NCI-H446 (cell line): ENCODE results near the gene HIBADH.
"Not testable (repeated sequence)": the region's sequence is repeated elsewhere in the genome, so short reads cannot be mapped to it uniquely, and the experiment has no call there.

Source experiments
- DNase-seq, 2 experiments: peaks; one replicate each; lab custom pipeline; 2025; lab: John Stamatoyannopoulos, UW

Gene HIBADH

GRCh38 chr7:27549606-27550005 lies 113.1 kb downstream of the HIBADH start:
- DNase-seq, result no peak

- no peak for DNase-seq
These were observed 114.4 kb downstream of the HIBADH start for GRCh38 chr7:27548304-27548703.

DNA sequence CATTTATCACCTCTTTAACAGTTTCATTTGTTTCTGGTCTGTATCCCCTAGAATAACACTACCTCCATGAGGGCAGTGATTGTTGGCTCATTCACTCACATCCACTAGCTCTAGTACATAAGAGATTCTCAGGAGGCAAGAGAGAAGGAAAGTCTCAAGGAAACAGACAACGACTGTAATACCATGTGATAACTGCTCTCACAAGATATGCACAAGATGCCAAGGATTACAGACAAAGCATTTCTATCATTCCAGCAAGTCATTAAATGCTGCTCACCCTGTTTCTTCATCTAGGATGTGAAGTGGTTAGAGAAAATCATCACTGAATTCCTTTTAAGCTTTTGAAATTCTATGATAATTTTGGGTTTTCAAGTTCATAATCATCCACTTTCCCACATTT lies 115.3 kb downstream of the HIBADH start:
- no peak for DNase-seq

DNA sequence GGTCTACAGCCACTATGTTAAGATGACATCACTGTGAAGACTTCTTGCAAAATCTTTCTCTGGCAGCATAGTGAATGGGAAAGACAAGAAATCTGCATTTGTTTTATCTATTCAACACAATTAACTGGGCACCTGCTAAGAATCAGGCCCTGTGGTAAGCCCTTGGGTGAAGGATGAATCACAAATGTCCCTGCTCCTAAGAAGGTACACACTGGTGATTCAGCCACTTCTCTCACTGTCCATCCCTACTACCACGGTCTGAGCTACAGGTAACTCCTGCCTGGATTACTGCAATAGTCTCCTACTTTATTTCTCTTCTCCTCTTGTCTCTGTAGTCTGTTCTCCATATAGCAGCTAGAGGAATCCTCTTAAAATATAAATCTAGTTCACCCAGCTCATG lies 116.1 kb downstream of the HIBADH start:
- DNase-seq, result no peak

DNA sequence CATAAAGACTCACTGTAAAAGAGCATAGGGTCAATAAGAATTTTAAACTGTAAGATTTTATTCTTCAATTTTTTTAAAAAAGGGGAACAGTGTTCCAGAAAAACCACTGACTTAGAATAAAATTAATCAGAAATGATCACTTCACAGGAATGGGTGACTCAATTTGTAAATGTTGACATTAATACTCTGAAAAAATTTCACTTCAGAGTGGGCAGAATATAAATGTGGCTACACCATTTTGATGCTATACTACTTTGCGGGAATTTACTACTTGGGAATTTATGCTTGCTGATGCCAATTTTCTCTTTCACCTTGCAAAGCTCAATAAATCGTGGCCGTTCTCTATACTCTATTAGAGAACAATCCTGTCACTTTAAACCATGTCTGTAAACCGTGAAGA lies 126.9 kb downstream of the HIBADH start:
- no peak for DNase-seq

DNA sequence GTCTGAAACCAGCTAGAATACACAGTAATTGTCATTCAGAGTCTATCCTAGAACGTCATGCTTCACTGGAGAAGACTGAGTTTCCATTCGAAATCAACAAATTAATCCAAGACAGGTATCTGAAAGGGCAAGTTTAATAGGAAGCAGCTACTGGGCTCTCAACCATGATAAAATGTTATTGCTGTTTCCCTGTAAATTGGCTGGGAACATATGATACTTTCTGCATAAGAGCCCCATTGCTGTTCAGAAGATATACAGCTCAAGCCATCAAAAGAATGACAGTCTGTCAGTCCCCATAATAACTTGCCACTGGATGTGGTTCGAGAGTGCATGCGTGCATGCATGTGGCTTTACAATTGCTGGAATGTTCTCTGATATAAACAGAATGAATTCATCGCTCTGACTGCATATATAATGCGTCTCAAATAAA lies 129.0 kb downstream of the HIBADH start:
- no peak for DNase-seq

DNA sequence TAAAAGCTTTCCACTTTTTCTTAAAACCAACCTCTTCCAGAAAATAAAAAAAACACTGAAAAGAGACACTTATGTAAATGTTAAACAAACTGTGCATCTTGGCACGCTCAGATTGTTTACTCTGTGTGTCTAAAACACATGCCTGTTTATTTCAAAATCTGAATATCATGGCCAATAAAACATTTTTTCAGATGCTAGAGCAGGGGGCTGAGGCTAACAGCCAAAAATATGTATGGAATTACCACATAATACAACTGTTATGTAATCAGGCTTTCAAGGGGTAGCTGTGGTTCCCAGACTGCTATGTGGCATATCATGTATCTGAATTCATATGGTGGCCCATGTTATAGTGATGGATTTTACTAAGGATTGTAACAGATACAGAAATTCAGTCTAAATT lies 130.4 kb downstream of the HIBADH start:
- no peak for DNase-seq

GRCh38 chr7:27527348-27527714 lies 135.4 kb downstream of the HIBADH start:
- DNase-seq, result no peak

DNA sequence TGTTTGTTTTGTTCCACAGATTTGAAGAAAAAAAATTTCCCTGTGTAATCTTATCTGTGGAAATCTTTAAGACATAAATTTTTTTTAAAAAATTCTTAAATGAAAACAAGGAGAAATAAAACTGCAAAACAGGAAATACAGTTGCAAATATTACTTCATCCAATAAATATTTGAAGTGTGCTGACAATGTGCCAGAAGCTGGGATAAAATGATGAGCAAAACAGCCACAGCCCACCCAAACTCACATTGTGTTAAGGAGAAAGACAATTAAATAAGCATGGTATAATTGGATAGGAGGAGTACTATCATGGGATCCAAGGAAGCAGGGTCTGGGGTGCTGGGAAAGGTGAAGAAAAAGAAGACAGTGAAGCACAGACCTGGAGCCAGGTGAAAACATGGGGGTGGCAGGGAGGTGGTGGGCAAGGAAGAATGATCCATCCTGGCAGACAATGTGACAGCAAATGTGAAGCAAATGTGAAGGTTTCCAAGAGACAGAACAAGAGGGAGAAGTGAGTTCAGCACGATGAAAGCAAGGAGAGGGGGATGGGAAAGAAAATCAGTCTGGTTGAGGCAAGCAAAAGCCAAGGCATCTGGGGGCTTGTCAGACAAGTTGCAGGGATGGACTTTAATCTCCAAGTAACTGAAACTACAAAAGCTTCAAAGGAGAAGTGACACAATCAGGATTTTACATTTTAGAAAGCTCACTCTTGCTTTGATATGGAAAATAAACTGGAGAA lies 135.9 kb downstream of the HIBADH start:
- DNase-seq, result no peak

DNA sequence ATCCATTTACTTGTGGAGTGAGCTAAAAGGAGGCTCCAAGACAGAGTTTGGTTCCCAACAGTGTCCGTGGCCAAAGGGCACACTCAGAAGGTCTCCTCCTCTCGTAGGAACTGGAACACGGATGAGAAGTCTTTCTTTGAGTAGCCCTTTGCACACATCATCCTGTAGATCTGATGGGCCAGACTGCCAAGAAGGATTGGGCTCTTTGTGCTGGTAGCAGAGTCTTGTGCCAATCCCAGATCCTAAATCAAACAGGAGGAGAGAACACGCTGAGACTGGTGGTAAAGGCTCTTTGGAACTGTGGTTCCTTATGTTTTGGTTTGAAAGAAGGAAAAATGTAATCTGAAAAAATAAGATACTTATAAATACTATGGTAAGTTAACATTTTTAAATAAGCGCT lies 136.6 kb downstream of the HIBADH start:
- DNase-seq, result no peak

DNA sequence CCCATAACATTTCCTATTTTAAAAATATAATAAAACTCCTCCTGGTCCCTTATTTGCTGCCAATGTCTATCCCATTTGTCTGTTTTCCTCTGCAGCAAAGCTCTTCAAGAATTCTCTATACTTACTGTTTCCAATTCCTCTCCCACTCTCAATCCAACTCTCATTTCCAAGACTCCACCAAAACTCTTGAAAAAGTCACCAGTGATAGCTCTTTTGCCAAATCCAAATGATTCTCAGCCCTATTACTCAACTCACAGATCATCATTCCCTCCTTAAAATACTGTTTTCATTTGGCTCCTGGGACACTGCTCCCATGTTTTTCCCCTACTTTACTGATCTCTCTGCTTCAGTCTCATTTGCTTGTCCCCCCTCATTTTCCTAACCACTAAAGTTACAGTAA lies 139.4 kb downstream of the HIBADH start:
- no peak for DNase-seq

- no peak for DNase-seq
These were observed 140.1 kb downstream of the HIBADH start for GRCh38 chr7:27522566-27522965.

DNA sequence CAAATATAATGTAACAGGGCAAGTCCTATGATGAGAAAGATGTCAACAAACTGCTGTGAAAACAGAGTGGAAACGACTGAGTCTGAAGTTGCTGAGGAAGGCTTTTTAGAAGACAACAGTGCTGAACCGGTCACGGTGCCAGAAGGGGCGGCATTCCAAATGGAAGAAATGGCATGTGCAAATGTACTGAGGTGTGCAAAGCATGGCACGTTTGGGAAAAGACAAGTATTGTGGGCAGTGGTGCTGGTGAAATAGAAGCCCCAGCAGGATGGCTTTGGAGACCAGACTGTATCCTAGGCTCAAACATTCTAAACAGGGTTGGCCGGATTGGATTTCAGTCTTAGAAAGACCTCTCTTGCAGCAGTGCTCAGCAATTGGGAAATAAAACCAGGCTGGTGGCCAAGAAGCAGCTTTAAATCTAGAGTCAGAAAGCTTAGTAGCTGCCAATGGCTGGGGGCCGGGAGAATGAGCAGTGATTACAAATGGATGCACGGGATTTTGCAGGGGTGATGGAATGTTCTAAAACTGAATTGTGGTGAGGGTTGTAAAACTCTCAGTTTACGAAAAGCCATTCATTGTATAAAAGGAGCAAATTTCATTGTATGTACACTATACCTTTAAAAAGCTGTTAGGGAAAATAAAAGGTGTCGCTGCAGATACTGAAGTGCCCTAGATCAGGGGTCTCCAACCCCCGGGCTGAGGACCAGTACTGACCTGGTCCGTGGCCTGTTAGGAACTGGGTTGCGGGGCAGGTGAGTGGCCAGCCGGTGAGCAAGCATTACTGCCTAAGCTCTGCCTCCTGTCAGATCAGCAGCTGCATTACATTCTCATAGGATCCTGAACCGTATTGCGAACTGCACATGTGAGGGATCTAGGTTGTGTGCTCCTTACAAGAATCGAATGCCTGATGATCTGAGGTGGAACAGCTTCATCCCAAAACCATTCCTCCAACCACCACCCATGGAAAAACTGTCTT lies 141.6 kb downstream of the HIBADH start:
- DNase-seq, result peak; percentile 23 to 33

DNA sequence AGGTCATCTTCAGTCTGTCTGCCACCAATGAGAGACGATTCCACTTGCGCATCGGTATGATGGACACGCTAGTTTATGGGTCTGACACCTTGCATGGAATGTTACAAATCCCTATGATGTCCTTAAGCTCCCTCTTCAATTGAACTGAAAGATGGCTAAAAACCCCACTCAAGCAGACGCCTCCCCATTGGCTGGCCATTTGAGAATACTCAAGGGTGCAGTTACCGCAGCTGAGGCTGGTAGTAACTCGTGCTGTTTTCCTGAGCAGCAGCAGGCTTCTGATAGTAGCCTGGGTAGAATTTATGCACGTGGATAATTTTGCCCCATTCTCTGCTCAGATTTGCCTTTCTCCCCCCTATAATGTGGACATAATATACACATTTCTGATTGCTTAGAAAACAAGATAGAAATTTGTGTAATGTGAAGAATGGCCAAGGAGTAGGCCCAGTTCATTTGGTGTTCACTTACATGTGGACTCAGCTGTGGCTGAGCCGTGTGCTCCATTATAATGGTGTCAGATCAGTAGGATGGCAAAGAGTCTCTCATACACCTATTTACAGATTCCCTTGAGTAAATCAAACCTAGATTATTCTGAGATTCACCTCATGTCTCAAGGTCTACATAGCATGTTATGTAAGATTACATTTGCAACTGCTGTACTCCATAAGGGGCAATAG lies 142.8 kb downstream of the HIBADH start:
- DNase-seq, result no peak

- peak in 1 of 2 experiments; percentile 28 for DNase-seq
These were observed 143.9 kb downstream of the HIBADH start for GRCh38 chr7:27518561-27519350.

- DNase-seq, result no peak
These were observed 146.3 kb downstream of the HIBADH start for GRCh38 chr7:27516421-27516820.

- no peak for DNase-seq
These were observed 146.8 kb downstream of the HIBADH start for GRCh38 chr7:27515933-27516332.

- no peak for DNase-seq
These were observed 147.8 kb downstream of the HIBADH start for GRCh38 chr7:27514861-27515260.

- DNase-seq, result no peak
These were observed 148.8 kb downstream of the HIBADH start for GRCh38 chr7:27513885-27514284.

DNA sequence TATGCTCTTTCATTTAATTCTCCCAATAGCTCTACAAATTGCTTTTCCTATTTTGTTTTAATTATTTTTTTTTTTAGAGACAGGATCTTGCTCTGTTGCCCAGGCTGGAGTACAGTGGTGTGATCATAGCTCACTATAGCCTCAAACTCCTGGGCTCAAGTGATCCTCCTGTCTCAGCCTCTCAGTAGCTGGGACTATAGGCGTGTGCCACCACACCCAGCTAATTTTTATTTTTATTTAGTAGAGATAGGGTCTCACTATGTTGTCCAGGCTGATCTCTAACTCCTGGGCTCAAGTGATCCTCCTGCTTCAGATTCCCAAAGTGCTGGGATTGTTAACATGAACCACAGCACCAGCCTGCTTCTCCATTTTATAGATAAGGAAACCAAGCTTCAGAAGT lies 151.3 kb downstream of the HIBADH start:
- DNase-seq, result not testable (repeated sequence)

DNA sequence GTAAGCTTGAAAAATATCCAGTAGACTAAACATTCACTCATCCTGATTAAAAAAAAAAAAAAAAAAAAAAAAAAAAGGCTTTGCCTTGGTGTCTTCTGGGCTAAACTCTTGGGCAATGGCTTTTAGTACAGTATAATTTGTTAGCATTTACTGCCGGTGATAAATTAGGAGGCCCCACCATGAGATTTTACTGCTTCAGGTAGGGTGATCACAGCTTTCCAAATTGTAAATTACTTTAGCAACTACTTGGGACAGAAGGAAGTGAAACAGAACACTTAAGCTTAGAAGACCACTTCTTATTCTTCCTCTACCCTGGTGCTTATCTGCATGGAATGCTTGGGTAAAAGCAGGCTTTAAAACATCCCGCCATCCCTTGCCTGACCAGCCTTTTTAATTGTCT lies 152.1 kb downstream of the HIBADH start:
- DNase-seq, result no peak

DNA sequence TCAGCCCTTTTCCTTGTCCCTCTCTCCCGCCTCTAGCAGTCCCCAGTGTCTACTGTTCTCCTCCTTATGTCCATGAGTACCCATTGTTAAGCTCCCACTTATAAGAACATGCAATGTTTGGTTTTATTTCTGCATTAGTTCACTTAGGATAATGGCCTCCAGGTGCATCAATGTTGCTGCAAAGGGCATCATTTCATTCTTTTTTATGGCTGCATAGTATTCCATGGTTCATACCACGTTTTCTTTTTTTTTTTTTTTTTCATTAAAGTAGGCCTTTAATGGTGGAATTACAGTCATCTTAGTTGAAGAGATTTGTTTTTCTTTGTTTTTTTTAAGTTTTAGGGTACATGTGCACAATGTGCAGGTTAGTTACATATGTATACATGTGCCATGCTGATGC lies 160.8 kb downstream of the HIBADH start:
- not testable (repeated sequence) for DNase-seq
